ENCODE results near the gene ITPR1.

ITPR1 gene

GRCh38 chr3:4599612-4600011 is 106.5 kb downstream of the ITPR1 start:
- no peak for DNase-seq

DNA sequence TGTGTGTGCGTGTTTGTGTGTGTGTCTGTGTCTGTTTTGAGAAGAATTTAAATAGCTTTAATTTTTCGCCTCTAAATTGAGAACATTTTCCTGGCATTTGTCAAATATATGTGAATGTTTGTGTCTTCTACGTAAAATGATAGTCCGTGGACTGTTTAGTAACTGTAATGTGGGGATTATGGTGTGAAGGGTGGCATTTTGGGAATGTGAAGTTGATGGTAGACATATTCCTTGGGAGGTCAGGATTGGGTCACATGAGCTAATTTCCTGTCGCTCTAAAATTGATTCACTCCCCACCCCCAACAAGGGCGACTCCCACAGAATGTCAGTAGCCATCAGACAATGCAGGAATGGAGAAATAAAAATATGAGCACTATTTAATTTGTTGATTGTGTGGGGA is 107.3 kb downstream of the ITPR1 start:
- DNase-seq: no peak

DNA sequence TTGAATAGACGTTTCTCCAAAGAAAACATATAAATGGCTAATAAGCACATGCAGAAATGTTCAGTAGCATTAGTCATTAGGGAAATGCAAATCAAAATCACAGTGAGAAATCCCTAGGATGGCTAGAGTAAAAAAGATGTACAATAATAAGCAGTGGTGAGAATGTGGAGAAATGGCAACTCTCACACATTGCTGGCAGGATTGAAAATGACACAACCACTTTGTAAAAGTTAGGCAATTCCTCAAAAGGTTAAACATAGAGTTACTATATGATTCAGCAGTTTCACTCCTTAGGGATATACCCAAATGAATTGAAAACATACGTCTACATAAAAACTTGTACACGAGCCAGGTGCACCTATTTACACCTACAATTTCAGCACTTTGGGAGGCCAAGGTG is 108.7 kb downstream of the ITPR1 start:
- no peak for DNase-seq

DNA sequence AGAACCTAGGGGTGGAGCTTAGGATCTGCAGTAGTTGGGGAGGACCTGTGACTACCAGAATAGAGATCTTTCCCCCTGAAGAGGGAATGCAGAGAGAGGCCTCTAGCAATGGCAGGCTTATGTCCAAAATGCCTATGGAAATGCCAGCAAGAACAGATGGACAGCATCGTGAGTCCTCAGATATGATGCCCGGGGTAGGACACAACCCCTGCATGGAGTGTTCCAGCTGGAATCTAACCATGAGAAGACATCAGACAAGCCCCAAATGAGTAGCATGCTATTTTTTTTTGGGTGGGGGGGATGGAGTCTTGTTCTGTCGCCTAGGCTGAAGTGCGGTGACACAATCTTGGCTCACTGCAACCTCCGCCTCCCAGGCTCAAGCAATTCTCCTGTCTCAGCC is 111.5 kb downstream of the ITPR1 start:
- DNase-seq: no peak

DNA sequence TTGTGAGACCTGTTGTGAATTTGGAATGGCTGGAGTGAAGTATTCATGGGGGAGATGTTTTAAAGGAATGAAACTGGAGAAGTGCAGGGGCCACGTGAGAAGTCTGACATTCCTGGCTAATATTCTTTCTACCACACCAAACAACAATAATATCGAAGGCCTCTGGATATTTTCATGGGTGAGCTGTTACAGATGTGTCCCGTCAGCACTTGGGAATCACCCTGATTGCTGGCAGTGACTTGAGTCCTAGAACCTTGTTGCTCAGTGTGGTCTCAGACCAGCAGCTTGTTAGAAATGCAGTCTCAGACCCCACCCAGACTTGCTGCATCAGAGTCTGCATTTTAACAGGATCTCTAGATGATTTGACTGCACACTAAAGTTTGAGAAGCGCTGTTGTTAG is 113.8 kb downstream of the ITPR1 start:
- no peak for DNase-seq

DNA sequence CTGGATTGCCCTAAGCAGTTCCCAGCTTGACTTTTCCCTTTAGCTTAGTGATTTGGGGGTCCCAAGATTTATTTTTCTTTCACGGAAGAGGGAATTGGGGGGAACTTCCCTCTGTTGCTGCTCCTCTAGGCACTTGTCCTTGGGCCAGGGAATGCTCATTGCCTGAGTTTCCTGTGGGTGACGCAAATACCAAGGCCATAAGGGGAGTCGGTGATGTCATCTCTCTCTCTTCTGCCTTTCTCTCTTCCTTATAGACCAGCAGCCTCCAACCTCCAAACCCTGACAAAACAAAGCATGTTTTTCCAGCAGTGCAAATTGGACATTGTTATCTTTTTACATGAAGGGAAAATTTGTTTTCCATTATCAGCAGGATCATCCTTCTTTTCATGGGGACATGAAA is 120.2 kb downstream of the ITPR1 start:
- no peak for DNase-seq

GRCh38 chr3:4614070-4614469 is 120.9 kb downstream of the ITPR1 start:
- no peak for DNase-seq

GRCh38 chr3:4614927-4615326 is 121.8 kb downstream of the ITPR1 start:
- no peak for DNase-seq

- DNase-seq: no peak
Measured at GRCh38 chr3:4615750-4616149, 122.6 kb downstream of the ITPR1 start.

DNA sequence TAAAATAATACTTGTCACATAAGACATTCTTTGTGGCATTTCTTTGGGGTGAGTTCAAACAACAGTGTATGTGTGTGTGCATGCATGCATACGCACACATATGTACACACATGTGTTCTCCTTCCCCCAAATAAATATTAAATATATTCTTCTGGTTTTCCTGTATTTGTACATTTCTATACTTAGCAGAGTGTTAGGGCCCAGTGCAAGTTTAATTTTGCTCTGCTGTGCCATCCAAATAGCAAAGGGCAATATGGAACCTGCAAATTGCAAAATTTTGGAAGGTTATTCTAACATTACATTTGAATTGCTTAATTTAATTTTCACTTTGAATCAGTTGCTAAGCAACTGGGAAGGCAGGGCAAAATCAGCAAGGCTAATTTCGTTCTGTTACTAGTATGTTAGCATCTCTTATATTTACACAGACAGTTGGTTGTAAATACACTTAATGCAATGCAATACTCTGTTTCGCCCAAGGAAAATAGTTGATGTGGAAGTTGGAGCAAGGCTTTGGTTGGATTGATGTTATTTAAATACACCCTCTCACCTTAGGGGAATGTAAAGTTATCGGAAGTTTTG is 130.4 kb downstream of the ITPR1 start:
- DNase-seq: no peak

- DNase-seq: no peak
Measured at GRCh38 chr3:4627651-4628375, 134.7 kb downstream of the ITPR1 start.

DNA sequence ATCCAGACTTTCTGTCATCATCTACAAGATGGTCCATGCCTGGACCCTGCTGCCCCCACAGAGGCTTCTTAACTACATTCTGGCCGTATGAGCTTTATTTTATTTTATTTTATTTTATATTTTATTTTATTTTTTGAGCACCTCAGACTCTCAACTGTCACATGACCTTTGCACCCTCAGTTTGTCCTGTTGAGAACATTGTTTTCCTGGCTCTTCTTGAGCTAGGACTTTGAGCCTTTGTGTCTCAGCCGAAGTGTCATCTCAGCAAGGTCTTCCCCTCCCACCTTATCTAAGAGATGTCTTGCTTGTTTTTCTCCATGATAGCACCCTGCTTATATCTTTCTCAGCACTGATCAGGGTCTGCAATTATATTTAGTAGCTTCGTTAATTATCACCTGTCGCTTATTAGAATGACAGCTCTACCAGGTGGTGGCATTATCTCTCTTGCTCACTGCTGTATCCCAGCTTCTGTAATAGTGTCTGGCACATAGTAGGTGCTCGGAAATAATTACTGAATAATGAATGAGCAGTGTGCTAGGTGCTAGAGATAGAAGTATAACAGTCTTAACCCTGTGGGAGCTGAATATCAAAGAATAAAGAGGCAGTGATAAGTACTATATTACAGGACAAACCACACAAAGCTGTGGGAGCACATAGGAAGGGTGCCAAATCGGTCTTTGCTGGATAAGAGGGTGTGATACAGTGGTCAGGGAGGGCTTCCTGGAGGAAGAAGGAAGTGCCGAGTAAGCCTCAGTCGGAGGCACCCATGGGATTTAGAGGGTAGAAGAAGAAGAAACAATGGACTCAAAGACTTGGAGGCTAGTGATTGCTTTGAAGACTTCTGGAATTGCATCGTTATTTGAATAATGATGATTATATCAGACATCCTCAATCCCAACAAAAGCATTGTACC is 136.2 kb downstream of the ITPR1 start:
- DNase-seq: no peak

GRCh38 chr3:4633078-4634004 is 140.2 kb downstream of the ITPR1 start:
- DNase-seq: no peak

- DNase-seq: no peak
Measured at GRCh38 chr3:4634894-4635293, 141.7 kb downstream of the ITPR1 start.

DNA sequence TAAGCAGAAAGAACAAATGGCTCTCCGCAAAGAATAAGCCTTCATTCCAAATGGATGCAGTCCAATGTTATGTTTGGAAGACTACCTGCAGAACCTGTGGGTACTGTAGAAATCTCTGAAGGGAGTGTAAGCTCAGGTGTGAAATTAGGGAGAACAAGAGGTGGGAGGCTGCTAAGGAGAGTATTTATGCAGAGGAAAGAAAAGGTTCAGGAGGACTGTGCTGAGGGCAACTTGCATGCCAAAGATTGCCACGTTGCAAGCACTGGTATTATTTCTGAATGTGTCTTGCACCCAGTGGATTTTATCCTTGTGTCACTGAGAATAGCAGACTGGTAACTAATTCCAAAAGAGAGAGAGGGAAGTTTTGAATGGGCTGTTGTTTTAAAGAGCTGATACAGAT is 144.1 kb downstream of the ITPR1 start:
- no peak for DNase-seq

DNA sequence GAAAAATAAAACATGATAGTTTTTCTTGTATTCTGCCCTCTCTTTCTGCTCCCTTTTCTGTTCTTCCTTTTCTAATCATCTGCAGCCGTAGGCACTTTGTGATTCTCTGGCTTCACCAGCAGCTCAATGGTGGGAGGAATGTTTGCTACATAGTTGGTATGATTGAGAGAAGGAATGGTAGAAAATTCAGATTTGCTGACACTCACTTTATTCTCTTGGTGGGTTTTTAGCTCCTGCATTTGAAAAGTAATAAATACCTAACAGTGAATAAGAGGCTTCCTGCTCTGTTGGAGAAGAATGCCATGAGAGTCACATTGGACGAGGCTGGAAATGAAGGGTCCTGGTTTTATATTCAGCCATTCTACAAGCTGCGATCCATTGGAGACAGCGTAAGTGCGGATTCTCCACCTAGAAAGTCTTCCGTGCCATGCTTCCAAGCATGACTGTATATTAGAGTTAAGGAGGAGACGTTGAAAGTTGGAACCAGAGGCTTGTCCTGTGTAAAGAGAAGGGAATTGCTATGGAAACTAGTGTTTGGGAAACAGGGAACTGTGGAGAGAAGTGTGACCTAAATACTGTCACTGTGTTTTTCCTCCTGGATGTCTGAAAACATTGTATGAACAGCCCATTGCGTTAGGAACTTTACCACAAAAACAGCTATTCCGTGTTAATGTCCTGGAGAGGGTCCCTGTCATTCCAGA is 148.9 kb downstream of the ITPR1 start:
- no peak for DNase-seq

GRCh38 chr3:4642611-4643010 is 149.5 kb downstream of the ITPR1 start:
- no peak for DNase-seq

DNA sequence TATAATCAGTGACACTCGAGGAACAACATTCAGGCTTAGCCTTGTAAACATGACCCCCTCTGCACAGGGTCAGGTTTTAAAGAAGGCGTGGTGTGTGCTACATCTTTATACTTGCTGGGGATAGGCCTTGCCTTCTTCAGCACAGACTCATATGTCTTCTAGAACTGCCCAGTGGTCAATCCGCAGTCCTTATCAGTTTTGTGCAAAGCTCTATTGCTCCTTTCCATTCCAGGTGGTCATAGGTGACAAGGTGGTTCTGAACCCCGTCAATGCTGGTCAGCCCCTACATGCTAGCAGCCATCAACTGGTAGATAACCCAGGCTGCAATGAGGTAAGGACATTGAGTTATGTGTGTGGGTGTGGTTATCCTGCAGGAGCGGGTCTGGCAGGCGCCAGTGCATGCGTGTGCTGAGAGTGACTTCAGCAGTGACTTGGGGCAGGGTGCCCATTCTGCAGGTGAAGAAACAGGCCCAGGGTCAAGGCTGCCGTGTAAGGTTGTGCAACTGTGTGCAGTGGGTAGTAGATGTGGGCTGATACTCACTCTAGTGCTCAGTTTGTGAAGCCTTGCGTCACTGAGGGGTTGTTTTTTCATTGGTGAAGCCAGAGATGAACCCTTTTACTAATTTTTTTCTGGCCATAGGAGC is 150.9 kb downstream of the ITPR1 start:
- no peak for DNase-seq

GRCh38 chr3:4644951-4645350 is 151.8 kb downstream of the ITPR1 start:
- DNase-seq: no peak

- no peak for DNase-seq
Measured at GRCh38 chr3:4645468-4645867, 152.3 kb downstream of the ITPR1 start.

GRCh38 chr3:4647411-4647810 is 154.3 kb downstream of the ITPR1 start:
- no peak for DNase-seq
